Neural progenitor cell (in vitro differentiated cells): ENCODE measurements around the gene AKAP9. TPM values are rescaled to one million over a fixed set of nuclear protein-coding genes. Genes with fewer than 3 reads are reported as not detected.
"Not testable (repeated sequence)": the region's sequence is repeated elsewhere in the genome, so short reads cannot be mapped to it uniquely, and the experiment has no call there.

Source experiments
- DNase-seq: peaks from one replicate; pipeline ENCODE4 v3.0.0-alpha.2; 2016; ENCODE audit warnings: low spot score
- H2AFZ ChIP-seq: fragments of 200-600 bp; sonication (generic); replicated peaks from 2 replicates; pipeline ENCODE4 v1.6.1; 2016; ENCODE audit warnings: antibody characterized with exemption
- H3F3A ChIP-seq: fragments of 200-600 bp; sonication (generic); 2 replicates; pipeline ENCODE4 v1.6.1; 2016; ENCODE audit warnings: antibody characterized with exemption, low read depth
- H3K27ac ChIP-seq: fragments of 200-600 bp; sonication (generic); 2 replicates; pipeline ENCODE4 v1.5.1; 2016; ENCODE audit warnings: mild to moderate bottlenecking
- H3K27me3 ChIP-seq: fragments of 200-600 bp; sonication (generic); 2 replicates; pipeline ENCODE4 v1.6.1; 2016; ENCODE audit warnings: mild to moderate bottlenecking, moderate library complexity
- H3K36me3 ChIP-seq: fragments of 200-600 bp; sonication (generic); 2 replicates; pipeline ENCODE4 v1.5.1; 2016
- H3K4me1 ChIP-seq: fragments of 200-600 bp; sonication (generic); 2 replicates; pipeline ENCODE4 v1.6.1; 2016; ENCODE audit warnings: mixed run types
- H3K4me2 ChIP-seq: fragments of 200-600 bp; sonication (generic); 2 replicates; pipeline ENCODE4 v1.6.1; 2016
- H3K4me3 ChIP-seq: fragments of 200-600 bp; sonication (generic); 2 replicates; pipeline ENCODE4 v1.5.1; 2016
- H3K79me2 ChIP-seq: fragments of 200-600 bp; sonication (generic); 2 replicates; pipeline ENCODE4 v1.6.1; 2016; ENCODE audit warnings: low read depth
- H3K9ac ChIP-seq: fragments of 200-600 bp; sonication (generic); 2 replicates; pipeline ENCODE4 v1.6.1; 2016
- H3K9me3 ChIP-seq: fragments of 200-600 bp; sonication (generic); 2 replicates; pipeline ENCODE4 v1.5.1; 2016; ENCODE audit warnings: low read depth
- H4K20me1 ChIP-seq: fragments of 200-600 bp; sonication (generic); 2 replicates; pipeline ENCODE4 v1.6.1; 2016; ENCODE audit warnings: low read depth
- H3K27ac Mint-ChIP-seq: 3 replicates; pipeline ENCODE4 v1.8.0; 2021; ENCODE audit warnings: mixed read lengths
- H3K27me3 Mint-ChIP-seq: 2 replicates; pipeline ENCODE4 v1.8.0; 2022; ENCODE audit warnings: low read depth, mild to moderate bottlenecking, inconsistent platforms, moderate library complexity, mixed read lengths; ENCODE audit not compliant: insufficient read depth
- H3K36me3 Mint-ChIP-seq: 3 replicates; pipeline ENCODE4 v1.8.0; 2021; ENCODE audit warnings: mixed read lengths
- H3K4me1 Mint-ChIP-seq: 3 replicates; pipeline ENCODE4 v1.8.0; 2021; ENCODE audit warnings: mixed read lengths
- H3K4me3 Mint-ChIP-seq: 3 replicates; pipeline ENCODE4 v1.8.0; 2021; ENCODE audit warnings: mild to moderate bottlenecking, moderate library complexity, mixed read lengths
- H3K9me3 Mint-ChIP-seq: 3 replicates; pipeline ENCODE4 v1.8.0; 2020; ENCODE audit warnings: mixed read lengths
- CTCF ChIP-seq: fragments of 200-600 bp; sonication (generic); IDR thresholded peaks from 2 replicates; pipeline ENCODE4 v1.5.1; 2017; ENCODE audit warnings: antibody characterized with exemption, mild to moderate bottlenecking
- EZH2 ChIP-seq: fragments of 200-600 bp; sonication (generic); IDR thresholded peaks from 2 replicates; pipeline ENCODE4 v1.6.1; 2017; ENCODE audit warnings: antibody characterized with exemption, mild to moderate bottlenecking, moderate library complexity
- EZH2phosphoT487 ChIP-seq: fragments of 200-600 bp; sonication (generic); IDR thresholded peaks from 2 replicates; pipeline ENCODE4 v1.6.1; 2017; ENCODE audit warnings: antibody characterized with exemption
- total RNA-seq: library from RNA; depleted of rRNA; stranded (reverse); fragments of >200 nt; gene quantifications from 2 replicates; pipeline ENCODE4 v1.2.3, GENCODE V29; 2015; ENCODE audit warnings: low replicate concordance

AKAP9 gene
- total RNA-seq, 1 donor from 2014 or later: 93.4 TPM

GRCh38 chr7:91962419-91962818 is 21.8 kb downstream of the AKAP9 start:
- H3K4me2 ChIP-seq: no peak overlapping the region
- H3K9me3 ChIP-seq: no peaks in the 10 kb centered on the region
- Mint-ChIP-seq H3K4me3 (no peak overlapping the region), H3K27me3 (no peaks in the 10 kb centered on the region), H3K36me3 (peaks cover 9% of the 10 kb centered on the region), H3K9me3 (peaks cover 17% of the 10 kb centered on the region), H3K4me1 (no peaks in the 10 kb centered on the region), H3K27ac (no peak overlapping the region)
- no peak for DNase-seq
- peaks cover 98% of the 10 kb centered on the region for H3K79me2 ChIP-seq
- H3K9ac ChIP-seq: no peak overlapping the region
- H2AFZ ChIP-seq: no peak overlapping the region
- TF ChIP-seq CTCF: no peak
- no peak for TF ChIP-seq EZH2
- no peak for TF ChIP-seq EZH2phosphoT487
- H3K4me1 ChIP-seq: no peaks in the 10 kb centered on the region
- H3K36me3 ChIP-seq: peaks cover 9% of the 10 kb centered on the region
- no peaks in the 10 kb centered on the region for H3K27me3 ChIP-seq
- no peak overlapping the region for H3K4me3 ChIP-seq
- no peaks in the 10 kb centered on the region for H3F3A ChIP-seq
- no peak overlapping the region for H3K27ac ChIP-seq
- peaks cover 16% of the 10 kb centered on the region for H4K20me1 ChIP-seq

DNA sequence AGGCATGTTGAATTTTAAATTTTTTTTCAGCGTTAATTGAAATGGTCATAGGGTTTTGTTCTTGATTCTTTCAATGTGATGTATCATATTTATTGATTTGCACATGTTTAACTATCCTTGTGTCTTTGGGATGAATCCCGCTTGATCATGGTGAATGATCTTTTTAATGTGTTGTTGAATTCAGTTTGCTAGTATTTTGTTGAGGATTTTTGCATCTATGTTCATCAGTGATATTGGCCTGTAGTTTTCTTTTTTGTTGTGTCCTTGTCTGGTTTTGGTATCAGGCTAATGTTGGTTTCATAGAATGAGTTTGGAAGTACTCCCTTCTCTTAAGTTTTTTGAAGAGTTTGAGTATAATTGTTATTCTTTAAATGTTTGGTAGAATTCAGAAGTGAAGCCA is 26.9 kb downstream of the AKAP9 start:
- H3K4me2 ChIP-seq, H3K27ac ChIP-seq, H3K4me1 ChIP-seq, H3F3A ChIP-seq, H2AFZ ChIP-seq, H3K4me3 Mint-ChIP-seq, H3K9me3 ChIP-seq, H4K20me1 ChIP-seq, H3K9ac ChIP-seq, H3K4me1 Mint-ChIP-seq, H3K27me3 ChIP-seq, DNase-seq, H3K27ac Mint-ChIP-seq, H3K36me3 ChIP-seq, H3K27me3 Mint-ChIP-seq, H3K4me3 ChIP-seq: not testable (repeated sequence)
- Mint-ChIP-seq H3K9me3 (peaks cover 34% of the 10 kb centered on the region), H3K36me3 (peaks cover 20% of the 10 kb centered on the region)
- peaks cover 99% of the 10 kb centered on the region for H3K79me2 ChIP-seq

DNA sequence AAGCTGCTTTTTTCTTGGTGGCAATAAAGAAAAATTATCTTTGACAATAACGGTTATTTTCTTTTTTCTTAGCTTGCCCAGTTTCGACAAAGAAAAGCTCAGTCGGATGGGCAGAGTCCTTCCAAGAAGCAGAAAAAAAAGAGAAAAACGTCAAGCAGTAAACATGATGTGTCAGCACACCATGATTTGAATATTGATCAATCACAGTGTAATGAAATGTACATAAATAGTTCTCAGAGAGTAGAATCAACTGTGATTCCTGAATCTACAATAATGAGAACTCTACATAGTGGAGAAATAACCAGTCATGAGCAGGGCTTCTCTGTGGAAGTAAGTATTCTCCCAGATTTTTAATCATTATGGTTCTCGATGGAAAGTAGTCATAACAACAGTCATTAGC is 33.0 kb downstream of the AKAP9 start:
- no peak overlapping the region for H3K4me3 Mint-ChIP-seq
- H3K4me2 ChIP-seq: no peak overlapping the region
- H3K27ac Mint-ChIP-seq: no peak overlapping the region
- H3K27me3 ChIP-seq: no peaks in the 10 kb centered on the region
- TF ChIP-seq EZH2 (no peak), CTCF (no peak), EZH2phosphoT487 (no peak)
- H3K36me3 ChIP-seq: peaks cover 5% of the 10 kb centered on the region
- H3K36me3 Mint-ChIP-seq: peaks cover 21% of the 10 kb centered on the region
- no peak for DNase-seq
- H3K9ac ChIP-seq: no peak overlapping the region
- H3K79me2 ChIP-seq: peaks cover 57% of the 10 kb centered on the region
- H3K4me3 ChIP-seq: no peak overlapping the region
- no peak overlapping the region for H2AFZ ChIP-seq
- no peak overlapping the region for H3K27ac ChIP-seq
- peaks cover 9% of the 10 kb centered on the region for H3K4me1 ChIP-seq
- H3K9me3 Mint-ChIP-seq: peaks cover 6% of the 10 kb centered on the region
- H4K20me1 ChIP-seq: no peaks in the 10 kb centered on the region
- no peaks in the 10 kb centered on the region for H3F3A ChIP-seq
- H3K9me3 ChIP-seq: no peaks in the 10 kb centered on the region
- H3K27me3 Mint-ChIP-seq: no peaks in the 10 kb centered on the region
- H3K4me1 Mint-ChIP-seq: no peaks in the 10 kb centered on the region

GRCh38 chr7:91974066-91974465 is 33.4 kb downstream of the AKAP9 start:
- Histone ChIP-seq H3F3A (no peaks in the 10 kb centered on the region), H3K4me3 (no peak overlapping the region), H3K27me3 (no peaks in the 10 kb centered on the region), H3K9ac (no peak overlapping the region), H3K27ac (no peak overlapping the region), H3K9me3 (no peaks in the 10 kb centered on the region), H3K36me3 (peaks cover 5% of the 10 kb centered on the region), H4K20me1 (no peaks in the 10 kb centered on the region), H3K4me1 (peaks cover 9% of the 10 kb centered on the region), H2AFZ (no peak overlapping the region), H3K79me2 (peaks cover 53% of the 10 kb centered on the region), H3K4me2 (no peak overlapping the region)
- Mint-ChIP-seq H3K4me1 (no peaks in the 10 kb centered on the region), H3K27ac (no peak overlapping the region), H3K36me3 (peaks cover 23% of the 10 kb centered on the region), H3K9me3 (peaks cover 6% of the 10 kb centered on the region), H3K27me3 (no peaks in the 10 kb centered on the region), H3K4me3 (no peak overlapping the region)
- no peak for DNase-seq
- TF ChIP-seq CTCF: no peak
- no peak for TF ChIP-seq EZH2phosphoT487
- no peak for TF ChIP-seq EZH2
